HG03280 (cell line): Measurements from ENCODE around the gene TRAPPC3.

Source experiments
- ATAC-seq: cut with Tn5 transposase; IDR thresholded peaks from one replicate; pipeline ENCODE4 v1.9.1; 2021; ENCODE audit warnings: mild to moderate bottlenecking, moderate library complexity; ENCODE audit not compliant: unreplicated experiment

Gene TRAPPC3

DNA sequence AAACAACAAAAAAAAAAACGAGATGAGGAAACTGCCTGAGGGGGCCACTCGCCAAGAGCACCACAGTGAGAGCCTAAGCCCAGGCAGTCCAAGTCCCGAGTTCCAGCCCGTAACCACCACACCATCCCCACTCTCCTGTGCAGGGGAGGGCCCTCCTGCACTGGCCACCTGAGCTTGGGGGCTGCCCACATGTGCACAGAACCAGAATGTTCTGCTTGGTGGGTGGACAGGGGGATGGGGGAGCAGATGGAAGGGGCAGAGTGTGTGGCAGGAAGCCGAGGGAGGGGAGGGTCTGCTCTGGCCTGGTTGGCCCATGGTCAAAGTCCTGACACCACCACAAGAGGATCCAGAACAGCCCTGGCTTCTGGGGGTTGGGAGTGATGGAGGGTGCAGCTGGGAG is 43.0 kb downstream of the TRAPPC3 start:
- no peak for ATAC-seq

DNA sequence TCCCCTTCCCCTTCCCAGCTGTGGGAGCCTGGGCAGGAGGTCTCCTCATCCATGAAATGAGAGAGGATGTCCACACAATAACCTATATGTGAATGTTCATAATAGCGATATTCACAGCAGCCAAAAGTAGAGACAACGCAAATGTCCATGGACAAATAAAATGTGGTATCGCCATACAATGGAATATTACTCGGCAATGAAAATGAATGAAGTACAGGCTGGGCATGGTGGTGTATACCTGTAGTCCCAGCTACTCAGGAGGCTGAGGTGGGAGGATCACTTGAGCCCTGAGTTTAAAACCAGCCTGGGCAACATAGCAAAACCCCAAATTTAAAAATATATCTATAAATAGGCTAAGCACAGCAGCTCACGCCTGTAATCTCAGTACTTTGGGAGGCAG is 47.7 kb downstream of the TRAPPC3 start:
- ATAC-seq = no peak

DNA sequence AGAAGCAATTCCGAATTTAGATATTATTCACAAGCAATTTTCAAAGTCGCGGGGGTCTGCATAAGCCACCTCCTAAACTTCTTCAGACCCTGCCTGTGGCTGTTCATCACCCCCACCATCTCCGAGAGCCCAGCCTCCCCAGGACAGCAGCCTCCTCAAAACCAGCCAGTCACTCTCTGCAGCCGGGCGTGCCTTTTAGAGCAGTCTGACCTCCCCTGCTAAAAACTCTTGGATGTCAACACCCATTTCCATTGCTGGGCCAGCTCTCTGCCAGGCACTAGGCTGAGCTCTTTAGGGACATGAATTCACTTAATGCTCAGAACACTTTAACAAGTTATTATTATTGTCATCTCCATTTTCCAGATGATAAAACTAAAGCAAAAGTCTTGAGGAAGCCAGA is 48.9 kb downstream of the TRAPPC3 start:
- ATAC-seq = no peak

DNA sequence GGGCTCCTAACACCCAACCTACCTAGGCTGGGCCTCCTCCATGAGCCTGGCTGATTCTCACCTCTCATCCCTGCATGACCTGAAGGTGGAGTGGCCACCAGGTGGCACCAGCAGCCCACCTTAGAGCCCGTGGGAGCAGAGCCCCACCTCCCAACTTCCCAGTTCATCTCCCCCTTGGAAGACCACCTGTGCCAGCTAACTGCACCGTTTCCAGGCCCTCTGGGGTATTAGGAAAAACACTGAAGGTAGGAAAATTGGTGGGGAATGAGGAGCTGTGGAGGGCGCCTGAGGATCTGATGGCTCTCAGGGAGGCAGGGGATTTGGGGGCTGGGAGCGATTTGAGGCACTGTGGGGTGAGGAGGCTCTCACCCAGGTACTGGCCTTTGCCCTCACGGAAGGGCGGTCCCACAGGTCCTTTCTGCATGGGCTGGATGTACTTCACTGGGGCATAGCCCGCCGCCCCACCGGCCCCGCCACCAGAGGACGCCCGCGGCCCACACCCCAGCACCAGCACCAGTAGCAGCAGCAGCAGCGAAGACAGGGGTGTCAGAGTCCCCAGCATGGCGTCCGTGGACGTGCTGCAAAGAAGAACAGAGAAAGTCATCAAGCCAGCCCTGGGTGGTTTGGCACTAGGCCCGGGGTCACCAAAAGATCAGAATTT is 49.5 kb downstream of the TRAPPC3 start:
- ATAC-seq = no peak

DNA sequence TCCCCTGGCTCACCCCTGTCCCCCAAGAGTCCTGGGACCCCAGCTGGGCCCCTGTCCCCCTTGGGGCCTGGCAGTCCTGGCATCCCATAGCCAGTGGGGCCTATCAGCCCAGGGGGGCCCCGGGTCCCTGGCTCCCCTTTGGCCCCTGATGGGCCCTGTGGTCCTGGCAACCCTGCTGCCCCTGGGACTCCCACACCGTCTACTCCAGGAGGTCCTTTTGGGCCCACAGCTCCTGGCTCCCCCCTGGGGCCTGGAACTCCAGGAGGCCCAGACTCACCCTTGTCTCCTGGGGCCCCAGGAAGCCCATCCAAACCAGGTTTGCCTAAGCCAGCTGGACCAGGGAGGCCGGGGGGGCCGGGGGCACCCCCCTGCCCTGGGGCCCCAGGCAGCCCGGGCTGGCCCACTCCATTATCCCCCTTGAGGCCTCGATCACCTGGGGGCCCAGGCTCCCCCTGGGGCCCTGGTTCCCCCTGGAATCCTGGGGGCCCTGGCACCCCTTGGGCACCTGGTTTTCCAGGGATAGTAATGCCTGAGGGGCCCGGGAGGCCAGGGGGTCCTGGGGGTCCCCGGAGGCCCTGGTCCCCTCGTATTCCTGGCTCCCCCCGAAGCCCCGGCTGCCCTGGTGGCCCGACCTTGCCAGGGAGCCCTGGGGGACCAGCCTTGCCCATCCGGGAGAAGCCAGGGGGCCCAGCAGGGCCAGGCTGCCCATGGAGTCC is 50.5 kb downstream of the TRAPPC3 start:
- ATAC-seq = no peak

DNA sequence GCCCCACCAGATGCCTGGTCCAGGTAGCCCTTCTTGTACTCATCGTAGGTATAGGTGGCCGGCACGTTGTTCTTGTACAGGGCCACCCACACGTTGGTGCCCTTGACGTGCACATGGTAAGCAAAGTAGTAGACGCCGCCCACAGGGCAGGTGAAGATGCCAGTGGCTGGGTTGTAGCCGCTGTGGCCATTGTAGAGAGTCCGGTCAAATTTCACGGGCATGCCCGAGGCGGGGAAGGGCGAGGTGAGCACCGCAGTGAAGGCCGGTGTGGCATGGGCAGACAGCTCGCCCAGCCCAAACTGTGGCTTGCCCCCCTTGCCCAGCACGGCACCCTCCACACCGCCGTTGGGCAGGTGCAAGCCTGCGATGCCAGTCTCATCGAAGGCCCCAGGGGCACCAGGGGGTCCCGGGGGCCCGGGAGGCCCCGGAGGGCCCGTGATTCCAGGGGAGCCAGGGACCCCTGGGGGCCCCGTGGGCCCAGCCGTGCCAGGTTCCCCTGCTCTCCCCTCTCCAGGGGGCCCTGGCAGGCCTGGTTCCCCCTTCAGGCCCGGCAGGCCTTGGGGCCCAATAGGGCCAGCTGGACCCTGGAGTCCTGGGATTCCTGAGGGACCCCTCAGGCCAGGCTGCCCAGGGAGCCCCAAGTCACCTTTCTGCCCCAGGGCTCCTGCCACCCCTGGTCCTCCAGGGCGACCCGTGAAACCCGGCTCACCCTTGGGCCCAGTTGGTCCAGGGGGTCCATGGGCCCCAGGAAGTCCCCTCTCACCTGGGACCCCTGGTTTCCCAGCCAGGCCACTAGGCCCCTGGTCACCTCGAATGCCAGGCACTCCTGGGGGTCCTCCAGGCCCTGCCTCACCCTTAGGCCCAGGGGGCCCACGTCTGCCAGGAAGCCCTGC is 51.3 kb downstream of the TRAPPC3 start:
- no peak for ATAC-seq

DNA sequence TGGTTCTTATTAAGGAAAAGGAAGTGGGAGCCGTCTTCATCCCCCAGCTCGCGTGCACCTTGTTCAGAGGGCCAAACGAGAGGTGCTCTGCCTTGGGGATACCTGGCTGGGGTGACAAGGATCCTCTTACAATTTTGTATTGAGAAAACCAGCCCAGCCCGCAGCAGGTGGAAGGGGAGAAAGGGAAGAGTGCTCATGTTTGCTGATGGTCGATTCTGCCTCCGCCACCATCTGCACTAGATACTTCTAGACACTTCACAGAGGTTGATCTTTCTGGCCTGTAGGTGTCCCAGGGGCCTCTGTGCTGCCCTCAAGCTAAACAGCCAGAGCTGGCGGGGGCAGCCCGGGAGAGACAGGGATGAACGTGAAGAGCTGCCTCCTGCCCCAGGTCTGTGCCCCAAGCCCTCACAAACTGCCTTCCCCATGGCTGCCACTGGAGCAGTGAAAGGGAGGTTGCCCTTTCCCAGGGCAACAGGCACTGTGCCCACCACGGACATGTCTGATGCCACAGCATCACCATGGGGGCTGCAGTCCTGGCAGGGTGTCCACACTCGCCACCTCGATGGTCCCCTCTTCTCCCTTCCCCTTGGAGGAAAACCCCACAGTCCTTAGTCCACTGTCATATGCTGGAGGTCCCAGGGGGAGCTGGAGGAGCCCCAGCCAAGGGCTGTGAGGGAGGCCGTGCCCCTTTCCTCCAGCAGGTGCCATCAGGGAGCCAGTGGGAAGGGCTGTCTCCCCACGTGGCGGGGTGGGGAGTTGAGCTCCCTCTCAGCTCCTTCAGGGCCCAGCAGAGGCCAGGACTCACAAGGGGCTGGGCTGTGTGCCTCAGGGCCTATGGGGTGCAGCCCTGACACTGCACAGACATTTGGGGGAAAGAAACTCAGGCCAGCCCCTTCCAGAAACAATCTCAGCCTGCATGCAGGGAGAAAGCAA is 52.5 kb downstream of the TRAPPC3 start:
- no peak for ATAC-seq

DNA sequence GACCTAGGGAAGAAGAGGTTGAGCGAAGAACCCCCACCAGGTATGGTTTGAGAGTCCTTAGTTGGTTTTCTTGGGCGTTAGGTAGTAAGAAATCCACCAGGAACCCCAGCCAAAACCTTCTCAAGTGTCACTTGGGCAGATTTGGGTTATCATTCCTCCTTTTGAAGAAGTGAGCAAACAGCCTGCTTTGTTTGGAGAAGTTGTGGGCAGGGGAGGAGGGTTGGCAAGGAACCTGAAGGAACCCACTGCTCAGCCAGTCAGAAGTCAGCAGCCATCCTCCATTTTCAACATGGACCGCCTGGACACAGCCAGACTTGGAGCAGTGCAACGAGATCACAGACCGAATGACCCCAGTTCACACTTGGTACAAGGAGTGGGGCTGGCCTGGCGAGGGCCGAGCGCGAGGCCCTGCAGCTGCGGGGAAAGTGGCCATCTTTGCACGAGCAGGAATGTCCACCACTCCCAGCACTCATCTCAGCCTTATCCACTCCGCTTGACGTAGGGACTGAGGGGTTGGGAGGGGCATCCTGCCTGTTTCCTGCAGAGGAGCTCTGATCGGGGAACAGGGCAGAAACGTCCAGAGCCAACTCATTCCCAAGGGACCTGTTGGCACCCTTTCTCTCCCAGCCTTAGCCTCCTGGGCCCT is 53.4 kb downstream of the TRAPPC3 start:
- ATAC-seq = no peak

DNA sequence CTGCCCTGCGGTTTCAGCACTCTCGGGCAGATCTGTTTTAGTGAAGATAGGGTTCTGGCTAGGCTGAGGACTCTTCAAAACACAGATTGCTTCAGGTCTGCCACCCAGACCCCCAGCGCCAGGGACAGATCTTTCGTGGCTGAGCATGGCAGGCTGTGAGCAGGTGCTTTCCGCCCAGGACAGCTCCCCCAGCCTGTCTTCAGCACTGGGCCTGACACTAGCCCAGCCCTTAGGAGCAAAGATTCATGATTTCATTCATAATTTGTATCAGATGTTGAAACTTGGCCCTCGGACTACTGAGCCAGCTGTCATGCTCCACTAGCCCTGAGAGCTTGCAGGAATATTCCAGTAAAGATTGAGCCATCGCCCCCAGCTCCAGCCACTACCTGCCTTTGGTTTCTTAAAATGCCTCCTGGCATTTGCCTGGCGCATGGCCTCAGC is 54.6 kb downstream of the TRAPPC3 start:
- no peak for ATAC-seq

DNA sequence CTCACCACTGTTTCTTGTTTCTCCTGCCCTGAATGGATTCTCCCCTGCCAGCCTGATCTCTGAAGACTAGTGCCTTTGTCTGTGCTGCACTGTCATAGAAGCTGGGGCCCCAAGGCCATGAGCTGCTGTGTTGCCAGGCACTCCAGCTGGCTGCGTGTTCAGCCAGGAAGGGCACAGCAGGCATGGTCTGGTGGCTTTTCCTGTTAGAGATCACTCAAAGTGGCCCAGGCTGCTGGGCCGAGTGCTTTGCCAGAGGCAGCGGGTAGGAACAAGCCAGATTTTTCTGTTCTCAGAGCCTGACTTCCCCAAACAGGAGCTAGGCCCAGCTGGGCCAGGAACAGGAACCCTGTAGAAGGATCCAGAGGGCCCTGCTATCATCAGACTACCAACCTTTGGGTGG is 55.4 kb downstream of the TRAPPC3 start:
- ATAC-seq = no peak

DNA sequence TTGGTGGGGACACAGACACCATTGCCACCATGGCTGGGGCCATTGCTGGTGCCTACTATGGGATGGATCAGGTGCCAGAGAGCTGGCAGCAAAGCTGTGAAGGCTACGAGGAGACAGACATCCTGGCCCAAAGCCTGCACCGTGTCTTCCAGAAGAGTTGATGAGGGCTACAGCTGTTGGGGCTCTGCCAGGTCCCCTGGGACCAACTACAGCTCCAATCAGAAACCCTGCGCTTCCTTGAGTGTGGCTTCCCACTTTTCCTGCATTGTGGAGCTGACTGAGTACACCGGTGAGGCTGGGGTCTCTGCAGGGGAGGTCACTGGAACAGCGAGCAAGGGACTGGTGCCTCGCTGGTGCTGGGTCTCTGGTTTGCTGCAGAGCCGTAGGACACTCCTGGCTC is 56.1 kb downstream of the TRAPPC3 start:
- ATAC-seq = no peak

DNA sequence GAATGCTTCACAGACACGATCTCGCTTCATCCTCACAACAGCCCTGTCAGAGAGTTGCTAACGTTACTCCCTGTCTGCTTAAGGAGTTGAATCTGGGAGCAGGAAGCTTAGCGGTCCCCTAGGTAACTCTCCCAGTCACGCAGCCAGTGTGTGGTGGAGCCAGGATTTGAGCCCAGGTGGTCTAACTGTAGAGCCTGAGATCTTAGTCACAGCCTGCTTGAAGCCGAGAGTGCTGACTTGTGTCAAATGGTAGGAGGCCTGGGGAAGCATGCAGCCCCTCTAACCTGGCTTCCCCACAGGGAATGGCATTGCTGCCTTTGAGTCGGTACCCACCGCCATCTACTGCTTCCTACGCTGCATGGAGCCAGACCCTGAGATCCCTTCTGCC is 56.5 kb downstream of the TRAPPC3 start:
- ATAC-seq = no peak

DNA sequence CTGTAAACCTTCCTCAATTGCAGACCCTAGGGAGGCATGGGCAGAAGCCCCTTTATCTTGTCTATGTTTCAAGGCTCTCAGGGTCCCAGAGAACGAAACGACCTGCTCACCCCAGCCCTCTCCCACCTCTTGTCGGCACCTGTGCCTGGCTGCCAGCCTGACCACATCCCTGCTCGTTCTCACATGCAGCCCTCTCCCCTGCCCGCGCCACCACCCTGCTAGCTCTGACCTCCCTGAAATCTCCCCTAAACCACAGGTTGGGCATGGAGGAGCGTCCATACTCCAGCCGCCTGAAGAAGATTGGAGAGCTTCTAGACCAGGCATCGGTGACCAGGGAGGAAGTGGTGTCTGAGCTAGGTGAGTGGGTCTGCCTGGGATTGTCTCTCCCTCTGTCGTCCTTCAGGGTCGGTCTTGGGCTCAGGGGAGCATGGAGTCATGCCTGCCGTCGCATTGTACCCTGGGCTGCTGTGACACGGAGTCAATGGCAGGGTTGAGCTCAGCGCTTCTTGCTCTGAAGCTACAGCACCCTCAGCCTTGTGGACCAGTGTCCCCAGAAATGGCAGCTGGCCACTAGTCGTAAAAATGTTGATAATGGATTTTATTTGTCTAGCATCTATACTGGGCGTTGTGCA is 57.0 kb downstream of the TRAPPC3 start:
- ATAC-seq = no peak

DNA sequence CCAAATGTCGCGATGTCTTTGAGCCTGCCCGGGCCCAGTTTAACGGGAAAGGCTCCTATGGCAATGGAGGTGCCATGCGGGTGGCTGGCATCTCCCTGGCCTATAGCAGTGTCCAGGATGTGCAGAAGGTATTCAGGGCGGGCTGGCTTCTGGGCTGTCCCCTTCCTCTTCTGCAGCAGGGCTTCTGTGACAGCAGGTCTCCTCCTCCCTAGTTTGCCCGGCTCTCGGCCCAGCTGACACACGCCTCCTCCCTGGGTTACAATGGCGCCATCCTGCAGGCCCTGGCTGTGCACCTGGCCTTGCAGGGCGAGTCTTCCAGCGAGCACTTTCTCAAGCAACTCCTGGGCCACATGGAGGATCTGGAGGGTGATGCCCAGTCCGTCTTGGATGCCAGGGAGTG is 57.6 kb downstream of the TRAPPC3 start:
- no peak for ATAC-seq

DNA sequence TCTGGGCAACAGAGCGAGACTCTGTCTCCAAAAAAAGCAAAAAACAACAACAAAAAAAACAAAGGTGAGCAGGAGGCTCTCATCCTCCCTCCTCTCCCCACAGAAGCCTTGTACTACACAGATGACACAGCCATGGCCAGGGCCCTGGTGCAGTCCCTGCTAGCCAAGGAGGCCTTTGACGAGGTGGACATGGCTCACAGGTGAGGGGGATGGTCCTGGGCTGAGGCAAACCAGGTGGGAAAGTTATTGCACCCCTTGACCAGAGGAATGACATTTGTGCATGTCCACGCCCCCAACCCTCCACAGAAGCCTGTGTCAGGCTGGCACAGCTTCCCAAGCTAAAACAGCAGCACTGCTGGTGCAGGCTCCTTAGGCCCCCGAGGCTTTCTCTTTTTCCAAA is 58.1 kb downstream of the TRAPPC3 start:
- no peak for ATAC-seq

DNA sequence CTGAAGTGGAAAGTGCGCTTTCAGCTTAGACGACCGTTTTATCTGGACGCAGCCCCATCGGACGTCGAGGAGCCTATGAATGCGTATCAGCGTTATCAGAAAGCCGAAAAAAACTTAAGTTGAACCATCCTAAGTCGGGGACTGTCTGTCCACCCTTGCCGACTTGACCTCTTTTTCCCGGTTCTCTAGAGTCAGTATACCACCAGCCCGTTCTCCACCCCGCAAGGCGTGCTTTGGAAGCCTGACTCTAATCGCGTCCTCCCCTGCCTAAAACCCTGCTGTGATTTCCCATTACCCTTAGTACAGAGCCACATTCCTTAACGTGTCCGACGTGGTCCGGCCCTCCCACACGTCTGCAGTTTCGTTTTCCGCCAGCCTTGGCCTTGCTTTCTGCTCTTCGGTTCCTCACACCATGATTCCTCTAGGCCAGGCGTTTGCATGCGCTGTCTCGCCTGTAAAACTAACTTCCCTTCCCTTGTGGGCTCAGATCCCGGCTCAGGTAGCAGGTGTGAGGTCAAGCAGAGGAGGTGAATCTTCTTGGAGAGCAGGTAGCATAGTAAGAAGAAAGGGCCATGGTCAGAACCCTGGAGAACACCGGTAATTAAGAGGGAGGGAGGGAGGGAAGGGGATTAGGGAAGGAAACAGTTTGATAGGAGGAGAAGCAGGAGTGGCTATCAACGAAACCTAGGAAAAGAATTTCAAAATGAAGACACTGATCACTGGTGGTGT is 59.7 kb downstream of the TRAPPC3 start:
- ATAC-seq = no peak

DNA sequence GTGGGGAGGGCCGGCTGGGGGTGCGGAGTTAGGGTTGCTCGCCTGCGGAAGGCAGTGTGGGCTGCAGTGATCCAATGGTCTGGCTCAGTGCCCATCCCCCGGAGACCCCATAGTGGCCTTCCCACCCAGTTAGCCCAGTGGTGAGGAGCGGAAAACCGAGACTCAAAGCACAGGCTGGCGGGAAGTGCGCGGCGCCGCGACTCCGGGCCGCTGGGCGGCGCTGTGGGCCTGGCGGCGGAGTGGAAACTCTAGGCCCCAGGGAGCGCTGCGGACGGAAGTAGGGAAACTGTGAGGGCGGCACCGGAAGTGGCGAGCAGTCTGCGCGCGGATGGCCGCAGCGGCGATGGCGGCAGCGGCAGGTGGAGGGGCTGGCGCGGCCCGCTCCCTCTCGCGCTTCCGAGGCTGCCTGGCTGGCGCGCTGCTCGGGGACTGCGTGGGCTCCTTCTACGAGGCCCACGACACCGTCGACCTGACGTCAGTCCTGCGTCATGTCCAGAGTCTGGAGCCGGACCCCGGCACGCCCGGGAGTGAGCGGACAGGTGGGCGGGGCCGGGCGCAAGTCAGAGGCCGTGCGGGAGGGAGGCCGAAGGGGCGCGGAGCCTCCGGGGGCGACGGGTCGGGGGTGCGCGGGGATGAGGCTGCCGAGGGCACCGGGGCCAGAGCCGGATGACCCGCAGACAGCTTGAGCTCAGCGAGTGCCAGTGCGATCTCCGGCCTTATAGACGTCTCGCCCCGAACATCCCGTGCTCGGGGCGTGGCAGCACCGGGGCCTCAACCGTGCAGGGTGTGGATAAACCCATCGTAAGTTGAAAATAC is 60.5 kb downstream of the TRAPPC3 start, which contains the start of gene ADPRS:
TSS of gene ADPRS (plus strand) at position 316 of the 816 bp plus-strand sequence. CDS start at position 329, 13 bp downstream.
- ATAC-seq = peak; percentile 83

DNA sequence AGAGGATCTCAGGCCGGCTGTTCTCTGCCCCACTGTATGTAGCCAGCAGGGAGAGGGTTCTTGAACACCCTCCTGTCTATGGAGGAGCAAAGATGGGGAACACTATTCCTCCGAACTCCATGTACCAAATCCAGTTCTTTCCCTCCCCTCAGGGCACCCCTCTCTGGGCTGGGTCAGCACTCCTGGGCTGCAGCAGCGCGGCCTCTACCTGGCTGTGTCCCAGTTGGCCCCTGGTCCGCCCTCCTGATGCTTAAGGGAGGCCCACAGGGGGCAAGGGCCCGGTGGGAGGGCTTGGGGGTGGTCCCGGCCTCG is 61.1 kb downstream of the TRAPPC3 start:
- ATAC-seq = no peak
